HG03097 (cell line): ENCODE results near the gene LINC01488.

Experiments
- ATAC-seq: cut with Tn5 transposase; IDR thresholded peaks from one replicate; pipeline ENCODE4 v1.9.1; 2021; ENCODE audit not compliant: unreplicated experiment, low FRiP score

The LINC01488 gene

GRCh38 chr11:69489746-69490365, 8.4 kb downstream of the LINC01488 start:
- no peak for ATAC-seq

- no peak for ATAC-seq
These were observed 9.1 kb downstream of the LINC01488 start for GRCh38 chr11:69490516-69490915.

- no peak for ATAC-seq
These were observed 9.9 kb downstream of the LINC01488 start for GRCh38 chr11:69491071-69492031.

GRCh38 chr11:69492201-69492991, 10.9 kb downstream of the LINC01488 start:
- ATAC-seq = no peak

GRCh38 chr11:69493931-69494821, 12.7 kb downstream of the LINC01488 start:
- no peak for ATAC-seq

- ATAC-seq = no peak
These were observed 13.4 kb downstream of the LINC01488 start for GRCh38 chr11:69494851-69495250.

- no peak for ATAC-seq
These were observed 14.2 kb downstream of the LINC01488 start for GRCh38 chr11:69495441-69496201.

GRCh38 chr11:69496202-69496557, 14.7 kb downstream of the LINC01488 start:
- no peak for ATAC-seq

- no peak for ATAC-seq
These were observed 15.3 kb downstream of the LINC01488 start for GRCh38 chr11:69496631-69497220.

- ATAC-seq = no peak
These were observed 15.8 kb downstream of the LINC01488 start for GRCh38 chr11:69497221-69497787.

- no peak for ATAC-seq
These were observed 17.2 kb downstream of the LINC01488 start for GRCh38 chr11:69498614-69499175.

GRCh38 chr11:69499186-69499917, 17.9 kb downstream of the LINC01488 start:
- ATAC-seq = no peak

- no peak for ATAC-seq
These were observed 18.4 kb downstream of the LINC01488 start for GRCh38 chr11:69499918-69500284.

- no peak for ATAC-seq
These were observed 19.0 kb downstream of the LINC01488 start for GRCh38 chr11:69500285-69501120.

GRCh38 chr11:69501121-69501489, 19.6 kb downstream of the LINC01488 start:
- no peak for ATAC-seq

GRCh38 chr11:69501891-69502860, 20.7 kb downstream of the LINC01488 start:
- no peak for ATAC-seq
